ENCODE results near the gene SPATA20. TPM values are rescaled to one million over a fixed set of nuclear protein-coding genes. Genes with fewer than 3 reads are reported as not detected.

The SPATA20 gene
- polyA plus RNA-seq, 2 of the 4 experiments (the other 2 are of a cell fraction), result 34.4 to 110 TPM

GRCh38 chr17:50551884-50552283, 4.9 kb downstream of the SPATA20 start:
- ChIA-PET POLR2A (interaction anchor here (1.9 kb wide), 1 partner anchor 167 kb away, joined by 12 read pairs; the partner anchor contains the start of gene LUC7L3), CTCF (interaction anchor here (0.6 to 23.7 kb wide), 21 partner anchors 10 to 301 kb away, joined by 3 to 753 read pairs (median 14); partner anchors contain the start of genes ABCC3, ANKRD40, CACNA1G and RSAD1)
- TF ChIP-seq JUN (IDR thresholded peaks at IDR 0.05), result 0 out of 5 replicates have a peak, but pooled peaks of 1 of the 2 experiments have one; percentile 1
- no peak for TF ChIP-seq KDM1A (IDR thresholded peaks at IDR 0.05; ENCODE audit: low read depth)
- FAIRE-seq (no peak), DNase-seq (ENCODE audit: low read depth in 1 of 2, low spot score in 1 of 2) (no peak), ATAC-seq (no peak)
- Histone ChIP-seq H3K4me3 (no peak overlapping the region), H3K27ac (peak overlapping the region in 1 of 2 experiments; percentile 95; a peak in 3 of 6 replicates), H3K4me2 (no peak overlapping the region), H3K9me3 (no peaks in the 10 kb centered on the region), H3K4me1 (peaks cover 30% of the 10 kb centered on the region)
- WGBS (ENCODE audit: missing lambda C conversion rate), result 94% methylated on average over 11 of the region's 12 CpGs

GRCh38 chr17:50554201-50554600, 7.2 kb downstream of the SPATA20 start:
- Histone ChIP-seq H3K27ac (no peak overlapping the region), H3K4me1 (peaks cover 13% of the 10 kb centered on the region; the same call in 2 of the 3 replicates), H3K9me3 (no peaks in the 10 kb centered on the region), H3K4me2 (no peak overlapping the region), H3K4me3 (no peak overlapping the region)
- FAIRE-seq (no peak), ATAC-seq (no peak), DNase-seq (ENCODE audit: low read depth in 1 of 2, low spot score in 1 of 2) (no peak)
- 93% methylated on average over 17 of the region's 17 CpGs for WGBS (ENCODE audit: missing lambda C conversion rate)
- POLR2A ChIA-PET, result no interaction called here
- TF ChIP-seq RCOR1 (IDR thresholded peaks at IDR 0.05; ENCODE audit: low read depth, low read length), result no peak
- TF ChIP-seq MAZ (IDR thresholded peaks at IDR 0.05; ENCODE audit: borderline replicate concordance, low read depth, low read length), result no peak
- no peak for TF ChIP-seq ATOH8 (CRISPR knock-in tag; IDR thresholded peaks at IDR 0.05; ENCODE audit: low read depth)
- TF ChIP-seq USF2 (IDR thresholded peaks at IDR 0.05), result no peak
- CTCF ChIA-PET, result interaction anchor here (0.6 to 23.7 kb wide), 5 partner anchors 72 to 142 kb away, joined by 3 to 753 read pairs (median 3); partner anchors contain the start of gene ANKRD40

GRCh38 chr17:50556803-50557202, 9.8 kb downstream of the SPATA20 start:
- H3K4me1 ChIP-seq, result peaks cover 8% of the 10 kb centered on the region; the same call in 2 of the 3 replicates
- WGBS (ENCODE audit: missing lambda C conversion rate), result 79% methylated on average over 5 of the region's 5 CpGs
- H3K4me3 ChIP-seq, result no peak overlapping the region
- ChIA-PET CTCF (interaction anchor here (0.7 to 23.7 kb wide), 7 partner anchors 9 to 404 kb away, joined by 3 to 753 read pairs (median 10); partner anchors contain the start of genes ANKRD40 and SPATA20), POLR2A (interaction anchor here (1.0 kb wide), 1 partner anchor 81 kb away, joined by 3 read pairs; no protein-coding TSS in a partner anchor)
- DNase-seq (ENCODE audit: low read depth in 1 of 2, low spot score in 1 of 2) (no peak), ATAC-seq (no peak), FAIRE-seq (no peak)
- no peak overlapping the region for H3K27ac ChIP-seq
- no peaks in the 10 kb centered on the region for H3K9me3 ChIP-seq
- H3K4me2 ChIP-seq, result no peak overlapping the region
- TF ChIP-seq E2F6 (IDR thresholded peaks at IDR 0.05; ENCODE audit: borderline replicate concordance, low read depth), result no peak
- TF ChIP-seq CHD4 (IDR thresholded peaks at IDR 0.05; ENCODE audit: borderline replicate concordance), result no peak
- TF ChIP-seq FOSL2 (IDR thresholded peaks at IDR 0.05), result no peak
- TF ChIP-seq FOSL2 (CRISPR knock-in tag; IDR thresholded peaks at IDR 0.05), result no peak
- TF ChIP-seq EP300 (IDR thresholded peaks at IDR 0.05), result no peak
- no peak for TF ChIP-seq RARB (CRISPR knock-in tag; IDR thresholded peaks at IDR 0.05)
- TF ChIP-seq EHMT2 (IDR thresholded peaks at IDR 0.05; ENCODE audit: low read depth), result no peak
- TF ChIP-seq ATOH8 (CRISPR knock-in tag; IDR thresholded peaks at IDR 0.05; ENCODE audit: low read depth), result no peak
- no peak for TF ChIP-seq MAZ (IDR thresholded peaks at IDR 0.05; ENCODE audit: borderline replicate concordance, low read depth, low read length)
- no peak for TF ChIP-seq BHLHE40 (IDR thresholded peaks at IDR 0.05; ENCODE audit: low read depth, low read length)
- no peak for TF ChIP-seq NR3C1 (IDR thresholded peaks at IDR 0.05)
- TF ChIP-seq ESRRA (IDR thresholded peaks at IDR 0.05; ENCODE audit: borderline replicate concordance, low read length), result no peak
- TF ChIP-seq ZNF302 (CRISPR knock-in tag; IDR thresholded peaks at IDR 0.05), result no peak
- TF ChIP-seq TP53 (CRISPR knock-in tag; IDR thresholded peaks at IDR 0.05), result no peak
- TF ChIP-seq HDAC2 (IDR thresholded peaks at IDR 0.05), result no peak
- no peak for TF ChIP-seq EHF (CRISPR knock-in tag; IDR thresholded peaks at IDR 0.05)

Measured in A549 (cell line).